ENCODE results near the gene CDH23.

DNA sequence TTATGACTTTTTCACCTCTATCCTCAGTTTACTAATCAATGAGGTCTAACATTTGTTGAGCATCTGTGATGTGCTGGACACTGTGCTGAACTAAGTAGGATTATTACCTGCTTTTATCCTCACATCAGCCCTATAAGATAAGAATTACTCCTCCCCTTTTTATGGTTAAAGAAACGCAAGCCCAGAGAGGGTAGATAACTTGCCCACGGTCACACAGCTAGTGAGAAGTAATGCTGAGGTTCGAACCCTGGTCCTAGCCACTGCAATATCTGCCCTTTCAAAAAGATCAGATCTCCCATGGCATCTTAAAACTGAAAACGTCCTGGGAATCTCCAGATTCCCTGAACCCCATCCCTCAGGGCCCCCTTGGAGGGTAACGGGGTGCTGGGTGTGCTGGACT is 204.6 kb downstream of the CDH23 start:
- TF ChIP-seq, protein P1, sequence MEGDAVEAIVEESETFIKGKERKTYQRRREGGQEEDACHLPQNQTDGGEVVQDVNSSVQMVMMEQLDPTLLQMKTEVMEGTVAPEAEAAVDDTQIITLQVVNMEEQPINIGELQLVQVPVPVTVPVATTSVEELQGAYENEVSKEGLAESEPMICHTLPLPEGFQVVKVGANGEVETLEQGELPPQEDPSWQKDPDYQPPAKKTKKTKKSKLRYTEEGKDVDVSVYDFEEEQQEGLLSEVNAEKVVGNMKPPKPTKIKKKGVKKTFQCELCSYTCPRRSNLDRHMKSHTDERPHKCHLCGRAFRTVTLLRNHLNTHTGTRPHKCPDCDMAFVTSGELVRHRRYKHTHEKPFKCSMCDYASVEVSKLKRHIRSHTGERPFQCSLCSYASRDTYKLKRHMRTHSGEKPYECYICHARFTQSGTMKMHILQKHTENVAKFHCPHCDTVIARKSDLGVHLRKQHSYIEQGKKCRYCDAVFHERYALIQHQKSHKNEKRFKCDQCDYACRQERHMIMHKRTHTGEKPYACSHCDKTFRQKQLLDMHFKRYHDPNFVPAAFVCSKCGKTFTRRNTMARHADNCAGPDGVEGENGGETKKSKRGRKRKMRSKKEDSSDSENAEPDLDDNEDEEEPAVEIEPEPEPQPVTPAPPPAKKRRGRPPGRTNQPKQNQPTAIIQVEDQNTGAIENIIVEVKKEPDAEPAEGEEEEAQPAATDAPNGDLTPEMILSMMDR (IDR thresholded peaks at IDR 0.05; ENCODE audit: poor library complexity, severe bottlenecking) = no peak
- no peak for TF ChIP-seq TAF1 (IDR thresholded peaks at IDR 0.05; ENCODE audit: low read depth)
- no peak for TF ChIP-seq EP300 (conservative IDR thresholded peaks at IDR 0.05; ENCODE audit: poor library complexity, severe bottlenecking)
- TF ChIP-seq EZH2 (IDR thresholded peaks at IDR 0.05; ENCODE audit: borderline replicate concordance, insufficient read depth, low read length, poor library complexity, severe bottlenecking) = no peak

Measured in neural cell (in vitro differentiated cells).